Astrocyte (in vitro differentiated cells and primary cell): ENCODE results near the gene SLC12A3. TPM values are rescaled to one million over a fixed set of nuclear protein-coding genes. Genes with fewer than 3 reads are reported as not detected.
A peak's percentile ranks its signal among the peaks of the same experiment; 100 is the strongest.

Experiments
- DNase-seq: peaks from one replicate; pipeline ENCODE4 v3.0.0-alpha.2; 2010; ENCODE audit warnings: low read depth
- FAIRE-seq: peaks from 2 replicates; lab custom pipeline; 2011; peaks lifted over from hg19 to GRCh38; lab: Jason Lieb, UNC
- H2AFZ ChIP-seq: 2 replicates; pipeline ENCODE4 v1.6.0; 2012; ENCODE audit warnings: low read depth, low read length, inconsistent platforms
- H3K27ac ChIP-seq: 2 replicates; pipeline ENCODE4 v1.5.1; 2011; ENCODE audit warnings: low read depth, low read length, inconsistent platforms
- H3K27me3 ChIP-seq: 2 replicates; pipeline ENCODE4 v1.6.0; 2011; ENCODE audit warnings: low read length, inconsistent platforms; ENCODE audit not compliant: insufficient read depth
- H3K36me3 ChIP-seq: 2 replicates; pipeline ENCODE4 v1.5.1; 2011; ENCODE audit warnings: low read length, inconsistent platforms; ENCODE audit not compliant: insufficient read depth
- H3K4me1 ChIP-seq: 2 replicates; pipeline ENCODE4 v1.5.1; 2011; ENCODE audit warnings: low read length, inconsistent platforms; ENCODE audit not compliant: insufficient read depth
- H3K4me2 ChIP-seq: 2 replicates; pipeline ENCODE4 v1.6.0; 2012; ENCODE audit warnings: low read length, inconsistent platforms
- H3K4me3 ChIP-seq: 2 replicates; pipeline ENCODE4 v1.5.1; 2011; ENCODE audit warnings: low read depth, mild to moderate bottlenecking, low read length, inconsistent platforms; ENCODE audit not compliant: insufficient read depth
- H3K79me2 ChIP-seq: 2 replicates; pipeline ENCODE4 v1.6.0; 2012; ENCODE audit warnings: mild to moderate bottlenecking, low read length, inconsistent platforms; ENCODE audit not compliant: insufficient read depth
- H3K9ac ChIP-seq: 2 replicates; pipeline ENCODE4 v1.6.0; 2012; ENCODE audit warnings: mild to moderate bottlenecking, low read length, inconsistent platforms
- H3K9me3 ChIP-seq: 2 replicates; pipeline ENCODE4 v1.5.1; 2012; ENCODE audit warnings: low read depth, mild to moderate bottlenecking, low read length, inconsistent platforms; ENCODE audit not compliant: insufficient read depth
- H4K20me1 ChIP-seq: 2 replicates; pipeline ENCODE4 v1.6.0; 2012; ENCODE audit warnings: low read length, inconsistent platforms; ENCODE audit not compliant: insufficient read depth
- H3K27ac Mint-ChIP-seq: one replicate; pipeline ENCODE4 v1.8.0; 2021; ENCODE audit warnings: mild to moderate bottlenecking, mixed read lengths; ENCODE audit not compliant: unreplicated experiment
- H3K27me3 Mint-ChIP-seq: one replicate; pipeline ENCODE4 v1.8.0; 2021; ENCODE audit warnings: low read depth, mixed read lengths; ENCODE audit not compliant: unreplicated experiment
- H3K36me3 Mint-ChIP-seq: one replicate; pipeline ENCODE4 v1.8.0; 2021; ENCODE audit warnings: low read depth, mixed read lengths; ENCODE audit not compliant: unreplicated experiment
- H3K4me1 Mint-ChIP-seq: one replicate; pipeline ENCODE4 v1.8.0; 2021; ENCODE audit warnings: low read depth, mixed read lengths; ENCODE audit not compliant: unreplicated experiment
- H3K4me3 Mint-ChIP-seq: one replicate; pipeline ENCODE4 v1.8.0; 2021; ENCODE audit warnings: mild to moderate bottlenecking, moderate library complexity, mixed read lengths; ENCODE audit not compliant: unreplicated experiment
- H3K9me3 Mint-ChIP-seq: one replicate; pipeline ENCODE4 v1.8.0; 2021; ENCODE audit warnings: mild to moderate bottlenecking, mixed read lengths; ENCODE audit not compliant: unreplicated experiment
- CTCF ChIP-seq: IDR thresholded peaks from 2 replicates; pipeline ENCODE4 v1.5.1; 2011; ENCODE audit warnings: low read depth, mild to moderate bottlenecking, inconsistent platforms, low read length, moderate library complexity; ENCODE audit not compliant: insufficient read depth
- EZH2 ChIP-seq: IDR thresholded peaks from 2 replicates; pipeline ENCODE4 v1.6.1; 2012; ENCODE audit warnings: mild to moderate bottlenecking, low read length, inconsistent platforms; ENCODE audit not compliant: insufficient read depth
- total RNA-seq: library from RNA; stranded (reverse); gene quantifications from 2 replicates; pipeline ENCODE4 v1.2.1, GENCODE V29; 2021

The SLC12A3 gene
- total RNA-seq, 1 donor from 2014 or later: 0.18 TPM

DNA sequence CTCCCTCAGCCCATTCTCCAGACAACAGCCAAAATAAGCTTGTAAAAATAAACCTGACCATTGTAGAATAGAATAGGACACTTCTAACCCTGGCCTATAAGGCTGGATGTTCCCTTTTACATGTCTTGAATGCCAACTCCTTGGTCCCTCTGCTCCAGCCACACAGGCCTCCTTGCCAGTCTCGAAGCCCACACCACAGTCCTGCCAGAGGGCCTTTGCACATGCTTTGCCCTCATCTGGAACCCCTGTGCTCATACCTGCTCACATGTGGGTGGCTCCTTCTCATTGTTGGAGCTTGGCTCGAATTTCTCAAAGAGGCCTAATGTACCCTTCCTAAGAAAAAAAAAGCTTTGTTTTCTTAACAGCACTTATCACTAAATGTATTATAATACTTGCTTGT, 5.4 kb upstream of the SLC12A3 start:
- Histone ChIP-seq H3K4me3 (no peak overlapping the region), H3K36me3 (no peaks in the 10 kb centered on the region), H3K27ac (no peak overlapping the region), H3K4me1 (peaks cover 4% of the 10 kb centered on the region), H3K9me3 (no peaks in the 10 kb centered on the region), H2AFZ (no peak overlapping the region), H3K9ac (no peak overlapping the region), H3K4me2 (no peak overlapping the region), H4K20me1 (no peaks in the 10 kb centered on the region), H3K27me3 (no peaks in the 10 kb centered on the region), H3K79me2 (no peaks in the 10 kb centered on the region)
- Mint-ChIP-seq H3K36me3 (no peaks in the 10 kb centered on the region), H3K9me3 (peaks cover 7% of the 10 kb centered on the region), H3K4me3 (no peak overlapping the region), H3K4me1 (peaks cover 11% of the 10 kb centered on the region), H3K27ac (no peak overlapping the region), H3K27me3 (peaks cover 9% of the 10 kb centered on the region)
- FAIRE-seq: no peak
- no peak for DNase-seq
- TF ChIP-seq EZH2 (no peak), CTCF (no peak)

- H3K4me2 ChIP-seq: no peak overlapping the region
- H3K27ac ChIP-seq: no peak overlapping the region
- FAIRE-seq (no peak), DNase-seq (no peak)
- peaks cover 4% of the 10 kb centered on the region for H3K4me1 ChIP-seq
- no peaks in the 10 kb centered on the region for H3K36me3 ChIP-seq
- Mint-ChIP-seq H3K36me3 (no peaks in the 10 kb centered on the region), H3K4me3 (no peak overlapping the region), H3K27me3 (peaks cover 9% of the 10 kb centered on the region), H3K4me1 (peaks cover 11% of the 10 kb centered on the region), H3K9me3 (peaks cover 7% of the 10 kb centered on the region), H3K27ac (peak overlapping the region; percentile 51)
- H3K4me3 ChIP-seq: no peak overlapping the region
- no peak overlapping the region for H3K9ac ChIP-seq
- H2AFZ ChIP-seq: peak overlapping the region; percentile 32
- no peaks in the 10 kb centered on the region for H4K20me1 ChIP-seq
- no peaks in the 10 kb centered on the region for H3K9me3 ChIP-seq
- no peaks in the 10 kb centered on the region for H3K27me3 ChIP-seq
- H3K79me2 ChIP-seq: no peaks in the 10 kb centered on the region
- no peak for TF ChIP-seq EZH2
- TF ChIP-seq CTCF: no peak
Measured at GRCh38 chr16:56860226-56861020, 4.6 kb upstream of the SLC12A3 start.

DNA sequence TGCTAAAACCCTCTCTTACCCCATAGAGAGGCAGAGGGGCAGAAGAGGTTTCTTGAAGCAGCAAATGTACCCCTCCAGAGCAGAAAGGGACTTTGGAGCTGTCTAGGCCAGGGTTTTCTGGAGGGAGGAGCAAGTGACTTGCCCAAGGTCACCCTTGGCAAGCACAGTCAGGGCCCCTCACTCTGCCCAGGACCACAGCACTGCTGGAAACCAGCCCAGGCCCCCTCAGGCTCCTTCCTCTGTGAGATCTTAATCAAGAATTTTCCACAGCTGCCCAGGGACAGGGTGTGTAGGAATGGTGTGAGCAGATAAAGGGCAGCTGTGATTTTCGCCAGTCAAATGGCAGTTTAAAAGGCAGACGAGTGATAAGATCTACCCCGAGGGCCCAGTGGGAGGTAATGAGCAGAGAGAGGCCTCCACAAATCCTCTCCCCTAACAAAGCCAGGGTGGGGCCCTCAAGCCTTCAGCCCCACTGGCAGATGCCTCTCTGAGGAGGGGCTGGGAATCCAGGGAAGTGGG, 3.9 kb upstream of the SLC12A3 start:
- Histone ChIP-seq H3K4me3 (no peak overlapping the region), H3K4me2 (no peak overlapping the region), H4K20me1 (no peaks in the 10 kb centered on the region), H3K27ac (no peak overlapping the region), H3K27me3 (no peaks in the 10 kb centered on the region), H3K9me3 (no peaks in the 10 kb centered on the region), H2AFZ (no peak overlapping the region), H3K79me2 (no peaks in the 10 kb centered on the region), H3K36me3 (no peaks in the 10 kb centered on the region), H3K4me1 (peaks cover 4% of the 10 kb centered on the region), H3K9ac (no peak overlapping the region)
- Mint-ChIP-seq H3K27me3 (peaks cover 4% of the 10 kb centered on the region), H3K36me3 (no peaks in the 10 kb centered on the region), H3K4me3 (no peak overlapping the region), H3K27ac (peak overlapping the region; percentile 51), H3K4me1 (peaks cover 11% of the 10 kb centered on the region), H3K9me3 (peaks cover 5% of the 10 kb centered on the region)
- DNase-seq (no peak), FAIRE-seq (no peak)
- TF ChIP-seq CTCF: no peak
- TF ChIP-seq EZH2: no peak
